HepG2 (cell line): ENCODE data around the gene AGRN. TPM values are rescaled to one million over a fixed set of nuclear protein-coding genes. Genes with fewer than 3 reads are reported as not detected.

Experiments
- AGO2 ChIP-seq: fragments of 200-400 bp; formaldehyde crosslinking; optimal IDR thresholded peaks from 2 replicates; pipeline ENCODE3; 2017; ENCODE audit warnings: mild to moderate bottlenecking, low read depth, low read length, moderate library complexity
- ASH2L ChIP-seq: fragments of 300-600, 200-600 bp; sonication (generic); IDR thresholded peaks from 2 replicates; pipeline ENCODE4 v1.7.0; 2017; ENCODE audit warnings: low read depth, mild to moderate bottlenecking, moderate library complexity, mixed read lengths, low read length; ENCODE audit not compliant: insufficient read length
- BRD4 ChIP-seq: sonication (generic); formaldehyde crosslinking; IDR thresholded peaks from 2 replicates; pipeline ENCODE4 v1.4.0; 2020; ENCODE audit warnings: missing genetic modification reagents
- MXI1 ChIP-seq: IDR thresholded peaks from 3 replicates; pipeline ENCODE4 v1.6.1; 2012; ENCODE audit warnings: low read depth, low read length, inconsistent platforms, borderline replicate concordance
- REL ChIP-seq: sonication (generic); formaldehyde crosslinking; conservative IDR thresholded peaks from 2 replicates; pipeline ENCODE4 v1.8.0; 2022; ENCODE audit warnings: mild to moderate bottlenecking, missing genetic modification reagents, moderate library complexity
- SAP130 ChIP-seq: IDR thresholded peaks from 2 replicates; pipeline ENCODE4 v1.6.1; 2016; ENCODE audit warnings: low read depth
- ZMYM2 ChIP-seq: sonication (generic); formaldehyde crosslinking; IDR thresholded peaks from 2 replicates; pipeline ENCODE4 v1.8.0; 2022; ENCODE audit warnings: mild to moderate bottlenecking, missing genetic modification reagents
- ZNF17 ChIP-seq: sonication (generic); formaldehyde crosslinking; IDR thresholded peaks from 2 replicates; pipeline ENCODE4 v1.5.0; 2020; ENCODE audit warnings: mild to moderate bottlenecking, missing genetic modification reagents
- ZNF333 ChIP-seq: sonication (generic); formaldehyde crosslinking; IDR thresholded peaks from 2 replicates; pipeline ENCODE4 v1.4.0; 2020; ENCODE audit warnings: mild to moderate bottlenecking, missing genetic modification reagents, borderline replicate concordance
- ZNF350 ChIP-seq: sonication (generic); formaldehyde crosslinking; IDR thresholded peaks from 2 replicates; pipeline ENCODE4 v1.4.0; 2020; ENCODE audit warnings: mild to moderate bottlenecking, low read depth, missing genetic modification reagents, borderline replicate concordance
- ZNF550 ChIP-seq: sonication (generic); formaldehyde crosslinking; IDR thresholded peaks from 2 replicates; pipeline ENCODE4 v1.4.0; 2020; ENCODE audit warnings: mild to moderate bottlenecking, missing genetic modification reagents, borderline replicate concordance
- ZNF724P ChIP-seq: sonication (generic); formaldehyde crosslinking; IDR thresholded peaks from 2 replicates; pipeline ENCODE4 v1.8.0; 2022; ENCODE audit warnings: missing genetic modification reagents, borderline replicate concordance
- ZNF788 ChIP-seq: sonication (generic); formaldehyde crosslinking; IDR thresholded peaks from 2 replicates; pipeline ENCODE4 v1.5.0; 2020; ENCODE audit warnings: mild to moderate bottlenecking, missing genetic modification reagents, borderline replicate concordance
- ZNF839 ChIP-seq: sonication (generic); formaldehyde crosslinking; IDR thresholded peaks from 2 replicates; pipeline ENCODE4 v1.4.0; 2020; ENCODE audit warnings: missing genetic modification reagents, mild to moderate bottlenecking, borderline replicate concordance
- polyA plus RNA-seq, 8 experiments: library from polyadenylated mRNA; depleted of rRNA in 3 of 8; stranded (reverse) in 7 of 8; unstranded in 1 of 8; fragments of >200 nt; fragmentation: Illumina TruSeq in 4 of 8; extraction: Trizol in 4 of 8; gene quantifications; 2 replicates each; pipeline versions ENCODE4 v1.2.1 to v1.2.3, GENCODE V29; 2011 to 2016; ENCODE audit warnings: low read depth in 4 of 8, missing spikeins in 1 of 8, mixed read lengths in 1 of 8; ENCODE audit not compliant: insufficient read depth in 1 of 8
- total RNA-seq, 5 experiments: library from RNA; depleted of rRNA; stranded (reverse); fragments of >200 nt; fragmentation: Illumina TruSeq; extraction: Trizol; gene quantifications; 2 replicates each; pipeline ENCODE4 v1.2.3, GENCODE V29; 2016; ENCODE audit warnings: low read depth in 1 of 5
- TF ChIP-seq, protein P1 (sequence below): sonication (generic); formaldehyde crosslinking; IDR thresholded peaks from 2 replicates; pipeline ENCODE4 v1.4.0; 2020; ENCODE audit warnings: missing genetic modification reagents

The AGRN gene
- total and polyA plus RNA-seq, 2 of the 13 experiments (the other 11 are each of a cell fraction or from before 2014, with no cell fraction given): 29.8 to 65.2 TPM

DNA sequence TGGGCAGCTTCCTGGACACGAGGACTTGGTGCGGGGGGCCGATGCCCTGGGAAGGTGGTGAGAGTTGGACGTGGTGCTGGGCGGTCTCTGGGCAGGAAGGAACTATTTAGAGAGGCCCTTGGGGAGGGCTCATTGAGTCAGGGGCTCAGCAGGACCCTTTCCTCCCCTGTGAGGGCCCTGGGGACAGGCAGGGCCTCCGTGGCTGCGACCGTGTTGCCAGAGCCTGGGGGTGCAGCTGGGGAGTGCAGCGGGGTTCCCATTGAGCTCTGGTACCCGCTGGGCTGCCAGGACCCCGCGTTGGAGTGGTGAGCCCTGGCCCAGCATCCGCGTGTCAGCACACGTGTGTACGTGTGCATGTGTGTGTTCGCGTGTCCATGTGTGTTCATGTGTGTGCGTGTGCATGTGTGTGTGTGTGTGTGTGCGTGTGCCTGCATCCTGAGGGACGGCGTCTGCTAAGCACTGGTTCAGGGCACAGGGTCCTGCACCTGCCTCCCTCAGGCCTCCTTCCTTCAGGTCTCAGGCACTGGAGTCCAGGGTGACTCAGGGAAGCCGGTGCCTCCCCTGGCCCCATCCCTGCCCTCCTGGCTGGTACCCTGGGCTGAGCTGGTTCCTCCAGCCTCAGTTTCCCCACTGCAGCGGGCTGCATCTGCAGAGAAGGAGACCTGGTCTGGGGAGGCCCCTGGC lies 43.5 kb downstream of the AGRN start (continued):
- TF ChIP-seq SAP130 (CRISPR knock-in tag): no peak
- TF ChIP-seq REL (CRISPR knock-in tag): 0 out of 2 replicates have a peak, but pooled peaks have one; percentile 1
- 0 out of 2 replicates have a peak, but pooled peaks have one; percentile 25 for TF ChIP-seq BRD4
- no peak for TF ChIP-seq ZNF17 (CRISPR knock-in tag)
- 0 out of 2 replicates have a peak, but pooled peaks have one; percentile 31 for TF ChIP-seq ZNF839 (CRISPR knock-in tag)
- peak; percentile 32 for TF ChIP-seq AGO2
- TF ChIP-seq, protein P1, sequence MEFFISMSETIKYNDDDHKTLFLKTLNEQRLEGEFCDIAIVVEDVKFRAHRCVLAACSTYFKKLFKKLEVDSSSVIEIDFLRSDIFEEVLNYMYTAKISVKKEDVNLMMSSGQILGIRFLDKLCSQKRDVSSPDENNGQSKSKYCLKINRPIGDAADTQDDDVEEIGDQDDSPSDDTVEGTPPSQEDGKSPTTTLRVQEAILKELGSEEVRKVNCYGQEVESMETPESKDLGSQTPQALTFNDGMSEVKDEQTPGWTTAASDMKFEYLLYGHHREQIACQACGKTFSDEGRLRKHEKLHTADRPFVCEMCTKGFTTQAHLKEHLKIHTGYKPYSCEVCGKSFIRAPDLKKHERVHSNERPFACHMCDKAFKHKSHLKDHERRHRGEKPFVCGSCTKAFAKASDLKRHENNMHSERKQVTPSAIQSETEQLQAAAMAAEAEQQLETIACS: no peak
- no peak for TF ChIP-seq ZMYM2
- no peak for TF ChIP-seq ZNF333
- no peak for TF ChIP-seq ZNF788 (CRISPR knock-in tag)
- 0 out of 2 replicates have a peak, but pooled peaks have one; percentile 1 for TF ChIP-seq ZNF724P (CRISPR knock-in tag)
- TF ChIP-seq ZNF550: 0 out of 2 replicates have a peak, but pooled peaks have one; percentile 55
- TF ChIP-seq ZNF350 (CRISPR knock-in tag): no peak
- TF ChIP-seq ASH2L: no peak
- no peak for TF ChIP-seq MXI1
- TF ChIP-seq, all 625 proteins: peak for 11
